ENCODE data around the gene NKX2-3. TPM values are rescaled to one million over a fixed set of nuclear protein-coding genes. Genes with fewer than 3 reads are reported as not detected.

The NKX2-3 gene
- total RNA-seq, 1 experiment from 2014 or later, result not detected

- H3K9me3 ChIP-seq (ENCODE audit: control insufficient read depth in 1 of 2, insufficient read depth in 1 of 2, low read depth in 1 of 2, low read length in 2 of 2), result no peaks in the 10 kb centered on the region
- peaks cover 0 to 6% of the 10 kb centered on the region in 2 experiments; a peak in 1 of 4 replicates for H3K4me1 ChIP-seq (ENCODE audit: control insufficient read depth in 1 of 2, insufficient read depth in 2 of 2, low read length in 2 of 2)
- ATAC-seq, result no peak
- H3K4me2 ChIP-seq (ENCODE audit: low read length), result no peak overlapping the region
- CTCF ChIA-PET, result interaction anchor here (1.4 to 4.8 kb wide), 3 partner anchors 56 to 123 kb away, joined by 4 to 52 read pairs (median 19); no protein-coding TSS in a partner anchor
- no peaks in the 10 kb centered on the region for H3K36me3 ChIP-seq (ENCODE audit: control insufficient read depth in 1 of 2, insufficient read depth in 2 of 2, low read length in 2 of 2)
- H4K20me1 ChIP-seq (ENCODE audit: insufficient read depth), result no peaks in the 10 kb centered on the region
- no peak overlapping the region for H3K9ac ChIP-seq (ENCODE audit: low read length)
- no peak for DNase-seq (ENCODE audit: low read depth, low spot score)
- no peak overlapping the region for H2AFZ ChIP-seq (ENCODE audit: low read depth, low read length, poor library complexity, severe bottlenecking)
- no peak overlapping the region for H3K4me3 ChIP-seq (replicated peaks in 1 of 2; ENCODE audit: low read depth in 1 of 2, low read length in 2 of 2)
- BruUV-seq (replicated peaks), result no TSS peak
- no peak for TF ChIP-seq ZNF274 (IDR thresholded peaks at IDR 0.05; ENCODE audit: low read depth, low read length)
- TF ChIP-seq ZFX (IDR thresholded peaks at IDR 0.05), result no peak
- no peak for TF ChIP-seq POLR2A (IDR thresholded peaks at IDR 0.05; ENCODE audit: borderline replicate concordance, extremely low read depth, insufficient read depth, insufficient read length)
- TF ChIP-seq MAX (IDR thresholded peaks at IDR 0.05), result no peak
- TF ChIP-seq, protein P1, sequence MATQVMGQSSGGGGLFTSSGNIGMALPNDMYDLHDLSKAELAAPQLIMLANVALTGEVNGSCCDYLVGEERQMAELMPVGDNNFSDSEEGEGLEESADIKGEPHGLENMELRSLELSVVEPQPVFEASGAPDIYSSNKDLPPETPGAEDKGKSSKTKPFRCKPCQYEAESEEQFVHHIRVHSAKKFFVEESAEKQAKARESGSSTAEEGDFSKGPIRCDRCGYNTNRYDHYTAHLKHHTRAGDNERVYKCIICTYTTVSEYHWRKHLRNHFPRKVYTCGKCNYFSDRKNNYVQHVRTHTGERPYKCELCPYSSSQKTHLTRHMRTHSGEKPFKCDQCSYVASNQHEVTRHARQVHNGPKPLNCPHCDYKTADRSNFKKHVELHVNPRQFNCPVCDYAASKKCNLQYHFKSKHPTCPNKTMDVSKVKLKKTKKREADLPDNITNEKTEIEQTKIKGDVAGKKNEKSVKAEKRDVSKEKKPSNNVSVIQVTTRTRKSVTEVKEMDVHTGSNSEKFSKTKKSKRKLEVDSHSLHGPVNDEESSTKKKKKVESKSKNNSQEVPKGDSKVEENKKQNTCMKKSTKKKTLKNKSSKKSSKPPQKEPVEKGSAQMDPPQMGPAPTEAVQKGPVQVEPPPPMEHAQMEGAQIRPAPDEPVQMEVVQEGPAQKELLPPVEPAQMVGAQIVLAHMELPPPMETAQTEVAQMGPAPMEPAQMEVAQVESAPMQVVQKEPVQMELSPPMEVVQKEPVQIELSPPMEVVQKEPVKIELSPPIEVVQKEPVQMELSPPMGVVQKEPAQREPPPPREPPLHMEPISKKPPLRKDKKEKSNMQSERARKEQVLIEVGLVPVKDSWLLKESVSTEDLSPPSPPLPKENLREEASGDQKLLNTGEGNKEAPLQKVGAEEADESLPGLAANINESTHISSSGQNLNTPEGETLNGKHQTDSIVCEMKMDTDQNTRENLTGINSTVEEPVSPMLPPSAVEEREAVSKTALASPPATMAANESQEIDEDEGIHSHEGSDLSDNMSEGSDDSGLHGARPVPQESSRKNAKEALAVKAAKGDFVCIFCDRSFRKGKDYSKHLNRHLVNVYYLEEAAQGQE (IDR thresholded peaks at IDR 0.05; ENCODE audit: low read depth), result no peak
- TF ChIP-seq POLR2AphosphoS5 (IDR thresholded peaks at IDR 0.05; ENCODE audit: low read depth, low read length), result no peak
- TF ChIP-seq, protein P2, sequence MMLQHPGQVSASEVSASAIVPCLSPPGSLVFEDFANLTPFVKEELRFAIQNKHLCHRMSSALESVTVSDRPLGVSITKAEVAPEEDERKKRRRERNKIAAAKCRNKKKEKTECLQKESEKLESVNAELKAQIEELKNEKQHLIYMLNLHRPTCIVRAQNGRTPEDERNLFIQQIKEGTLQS (IDR thresholded peaks at IDR 0.05), result no peak
- no peak for TF ChIP-seq EGR1 (IDR thresholded peaks at IDR 0.05; ENCODE audit: low read depth)
- TF ChIP-seq ZBTB33 (IDR thresholded peaks at IDR 0.05; ENCODE audit: extremely low read depth, insufficient replicate concordance, low read length), result no peak
- TF ChIP-seq CEBPB (IDR thresholded peaks at IDR 0.05; ENCODE audit: low read depth), result no peak
- TF ChIP-seq EZH2phosphoT487 (IDR thresholded peaks at IDR 0.05; ENCODE audit: borderline replicate concordance), result no peak
- TF ChIP-seq EZH2 (IDR thresholded peaks at IDR 0.05), result no peak
- no peak for TF ChIP-seq FOSL1 (IDR thresholded peaks at IDR 0.05; ENCODE audit: low read depth)
- no peak for TF ChIP-seq YY1 (IDR thresholded peaks at IDR 0.05; ENCODE audit: extremely low read depth, insufficient replicate concordance, low read depth, low read length)
- no peak for TF ChIP-seq TCF7L2 (IDR thresholded peaks at IDR 0.05; ENCODE audit: borderline replicate concordance, extremely low read depth, insufficient read depth, insufficient read length)
- TF ChIP-seq ELF1 (IDR thresholded peaks at IDR 0.05; ENCODE audit: borderline replicate concordance, low read depth), result no peak
- TF ChIP-seq JUND (IDR thresholded peaks at IDR 0.05), result no peak
- H3K27ac ChIP-seq (ENCODE audit: low read depth, low read length), result no peak overlapping the region
- H3K9me2 ChIP-seq (ENCODE audit: insufficient read depth), result no peaks in the 10 kb centered on the region
- intact Hi-C loops (cut with micrococcal nuclease), result no loop called here
- POLR2A ChIA-PET, result no interaction called here
- H3K79me2 ChIP-seq (ENCODE audit: insufficient read depth, low read length), result no peaks in the 10 kb centered on the region
- H3K27me3 ChIP-seq (ENCODE audit: insufficient read depth, low read length), result no peaks in the 10 kb centered on the region; the same call in 1 of the 2 replicates
- RAD21 ChIA-PET (ENCODE audit: low non-redundant PET in 1 of 2, low total read pairs in 2 of 2, uncharacterized antibody in 2 of 2, unreplicated experiment in 2 of 2), result interaction anchor here in 1 of 2 experiments (1.7 kb wide), 1 partner anchor 54 kb away, joined by 5 read pairs; no protein-coding TSS in a partner anchor
Observed at GRCh38 chr10:99558708-99559107, 26.0 kb downstream of the NKX2-3 start.
